ENCODE measurements around the gene PCSK5. TPM values are rescaled to one million over a fixed set of nuclear protein-coding genes. Genes with fewer than 3 reads are reported as not detected.

Gene PCSK5
- polyA plus RNA-seq, 3 donors = 4.8 to 13.0 (median 7.1) TPM

GRCh38 chr9:76289042-76289441, 398.6 kb downstream of the PCSK5 start:
- WGBS (ENCODE audit: insufficient coverage) = 100% methylated on average over 5 of the region's 7 CpGs
- Histone ChIP-seq H3K4me1 (ENCODE audit: control insufficient read depth in 1 of 2, insufficient read depth in 2 of 2, low read length in 2 of 2) (peaks cover 8 to 9% of the 10 kb centered on the region in 2 donors), H3K4me2 (replicated peaks; ENCODE audit: extremely low read depth, low read length, poor library complexity, severe bottlenecking) (no peak overlapping the region), H2AFZ (ENCODE audit: insufficient read depth, low read depth, low read length, poor library complexity, severe bottlenecking) (no peak overlapping the region), H3K9ac (ENCODE audit: insufficient read depth, low read length, poor library complexity, severe bottlenecking) (no peak overlapping the region), H3K79me2 (ENCODE audit: insufficient read depth, low read length) (no peaks in the 10 kb centered on the region), H3K27me3 (ENCODE audit: control insufficient read depth in 2 of 2, insufficient read depth in 2 of 2, low read length in 2 of 2) (no peaks in the 10 kb centered on the region), H3K4me3 (replicated peaks in 1 of 3; ENCODE audit: low read depth in 2 of 3, low read length in 3 of 3) (no peak overlapping the region), H4K20me1 (ENCODE audit: insufficient read depth, low read length) (no peaks in the 10 kb centered on the region), H3K27ac (ENCODE audit: low read depth in 1 of 2, low read length in 2 of 2) (no peak overlapping the region), H3K36me3 (replicated peaks in 1 of 2; ENCODE audit: control insufficient read depth in 1 of 2, insufficient read depth in 2 of 2, low read length in 2 of 2) (no peaks in the 10 kb centered on the region), H3K9me3 (replicated peaks in 1 of 2; ENCODE audit: control insufficient read depth in 1 of 2, insufficient read depth in 1 of 2, low read length in 2 of 2) (no peaks in the 10 kb centered on the region)
- TF ChIP-seq CTCF (IDR thresholded peaks at IDR 0.05) = no peak
- no peak for DNase-seq
- intact Hi-C loops (cut with micrococcal nuclease) = no loop called here
- no peaks in the 10 kb centered on the region for H3K27me3 Mint-ChIP-seq (ENCODE audit: low read depth in 3 of 3)
- H3K27ac Mint-ChIP-seq = no peak overlapping the region
- peaks cover 29% of the 10 kb centered on the region for H3K4me1 Mint-ChIP-seq
- H3K9me3 Mint-ChIP-seq = no peaks in the 10 kb centered on the region
- H3K36me3 Mint-ChIP-seq = no peaks in the 10 kb centered on the region
- no peak overlapping the region for H3K4me3 Mint-ChIP-seq

GRCh38 chr9:76289703-76290102, 399.2 kb downstream of the PCSK5 start:
- H3K27me3 Mint-ChIP-seq (ENCODE audit: low read depth in 3 of 3) = peaks cover 0 to under 1% (median 0%) of the 10 kb centered on the region in 3 donors
- Histone ChIP-seq H3K9ac (ENCODE audit: insufficient read depth, low read length, poor library complexity, severe bottlenecking) (no peak overlapping the region), H3K79me2 (ENCODE audit: insufficient read depth, low read length) (no peaks in the 10 kb centered on the region), H3K9me3 (replicated peaks in 1 of 2; ENCODE audit: control insufficient read depth in 1 of 2, insufficient read depth in 1 of 2, low read length in 2 of 2) (no peaks in the 10 kb centered on the region), H3K27me3 (ENCODE audit: control insufficient read depth in 2 of 2, insufficient read depth in 2 of 2, low read length in 2 of 2) (no peaks in the 10 kb centered on the region), H3K4me3 (replicated peaks in 1 of 3; ENCODE audit: low read depth in 2 of 3, low read length in 3 of 3) (no peak overlapping the region), H4K20me1 (ENCODE audit: insufficient read depth, low read length) (no peaks in the 10 kb centered on the region), H2AFZ (ENCODE audit: insufficient read depth, low read depth, low read length, poor library complexity, severe bottlenecking) (no peak overlapping the region), H3K36me3 (replicated peaks in 1 of 2; ENCODE audit: control insufficient read depth in 1 of 2, insufficient read depth in 2 of 2, low read length in 2 of 2) (no peaks in the 10 kb centered on the region), H3K27ac (ENCODE audit: low read depth in 1 of 2, low read length in 2 of 2) (no peak overlapping the region), H3K4me2 (replicated peaks; ENCODE audit: extremely low read depth, low read length, poor library complexity, severe bottlenecking) (no peak overlapping the region), H3K4me1 (ENCODE audit: control insufficient read depth in 1 of 2, insufficient read depth in 2 of 2, low read length in 2 of 2) (peaks cover 8 to 9% of the 10 kb centered on the region in 2 donors)
- H3K27ac Mint-ChIP-seq = no peak overlapping the region
- no peaks in the 10 kb centered on the region for H3K36me3 Mint-ChIP-seq
- no peaks in the 10 kb centered on the region for H3K9me3 Mint-ChIP-seq
- intact Hi-C loops (cut with micrococcal nuclease) = no loop called here
- H3K4me3 Mint-ChIP-seq = no peak overlapping the region
- TF ChIP-seq CTCF (IDR thresholded peaks at IDR 0.05) = no peak
- no peak for DNase-seq
- peaks cover 29% of the 10 kb centered on the region for H3K4me1 Mint-ChIP-seq
